ENCODE measurements around the gene TGIF1.
"Not testable (repeated sequence)": the region's sequence is repeated elsewhere in the genome, so short reads cannot be mapped to it uniquely, and the experiment has no call there.

The TGIF1 gene

DNA sequence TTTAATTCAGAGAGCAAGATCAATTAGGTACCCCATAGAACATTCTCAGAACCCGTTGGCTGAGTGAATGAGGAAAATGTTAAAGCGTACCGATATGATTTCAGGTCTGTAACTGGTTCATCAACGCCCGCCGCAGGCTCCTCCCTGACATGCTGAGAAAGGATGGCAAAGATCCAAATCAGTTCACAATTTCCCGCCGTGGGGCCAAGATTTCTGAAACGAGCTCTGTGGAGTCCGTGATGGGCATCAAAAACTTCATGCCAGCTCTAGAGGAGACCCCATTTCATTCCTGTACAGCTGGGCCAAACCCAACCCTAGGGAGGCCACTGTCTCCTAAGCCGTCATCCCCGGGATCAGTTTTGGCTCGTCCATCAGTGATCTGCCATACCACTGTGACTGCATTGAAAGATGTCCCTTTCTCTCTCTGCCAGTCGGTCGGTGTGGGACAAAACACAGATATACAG lies 7.3 kb downstream of the TGIF1 start:
- no peak for DNase-seq

DNA sequence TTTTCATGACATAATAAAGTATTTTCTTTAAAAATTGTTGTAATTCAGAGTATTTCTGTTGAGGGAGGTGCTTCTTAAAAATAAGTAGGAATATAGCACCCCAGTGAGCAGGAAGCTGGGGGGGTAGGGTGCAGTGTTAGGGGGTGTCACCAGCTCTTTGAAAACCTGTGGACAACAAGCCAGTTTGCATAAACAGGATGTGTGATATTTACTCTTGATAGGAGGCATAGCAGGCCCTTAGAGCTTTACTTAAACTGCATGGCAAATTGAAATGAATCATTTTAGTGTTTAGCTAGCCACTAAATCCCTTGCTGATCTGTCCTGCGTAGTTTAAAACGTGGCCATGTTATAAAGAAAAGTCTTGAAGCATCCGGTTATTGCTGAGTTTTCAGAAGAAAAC lies 8.4 kb downstream of the TGIF1 start:
- DNase-seq: no peak

DNA sequence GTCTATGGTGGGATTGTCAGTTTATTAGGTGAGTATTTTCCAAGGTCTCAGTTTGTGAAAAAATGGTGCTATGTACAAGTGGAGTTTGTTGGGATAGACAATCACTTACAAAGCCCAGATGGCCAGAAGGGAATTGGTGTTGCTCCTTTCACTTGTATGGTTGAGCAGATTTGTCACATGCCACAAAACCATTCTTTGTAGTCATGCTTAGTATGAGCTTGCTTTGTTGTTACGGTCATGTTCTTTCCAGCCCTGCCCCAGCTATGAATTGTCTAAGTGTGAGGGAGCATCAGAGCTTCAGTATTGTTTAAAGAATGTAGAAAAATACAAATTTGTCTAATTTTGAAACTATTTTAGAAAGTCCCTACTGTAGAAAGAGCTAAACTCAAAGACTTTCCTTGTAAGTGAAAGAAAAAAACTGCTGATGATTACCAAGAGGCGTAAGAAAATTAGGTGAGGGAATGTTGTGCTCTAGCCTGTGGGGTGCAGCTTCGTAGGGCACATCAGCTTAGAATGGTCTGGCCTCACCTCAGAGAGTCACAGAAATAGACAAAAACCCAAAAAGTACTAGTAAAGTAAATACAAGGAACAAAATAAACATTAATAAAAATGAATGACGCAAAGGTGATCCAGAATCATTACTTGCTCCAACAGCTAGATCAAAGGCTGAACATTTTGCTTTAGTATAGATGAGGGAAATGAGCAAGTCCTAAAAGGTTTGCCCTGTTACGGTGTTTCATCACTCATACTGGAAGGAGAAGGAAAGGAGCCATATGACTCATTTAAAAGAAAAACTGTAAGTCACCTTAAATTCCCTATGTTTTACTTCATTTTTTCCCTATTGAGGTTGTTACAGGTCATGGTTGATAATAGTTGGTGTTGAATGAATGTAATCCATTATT lies 9.2 kb downstream of the TGIF1 start:
- DNase-seq: no peak

DNA sequence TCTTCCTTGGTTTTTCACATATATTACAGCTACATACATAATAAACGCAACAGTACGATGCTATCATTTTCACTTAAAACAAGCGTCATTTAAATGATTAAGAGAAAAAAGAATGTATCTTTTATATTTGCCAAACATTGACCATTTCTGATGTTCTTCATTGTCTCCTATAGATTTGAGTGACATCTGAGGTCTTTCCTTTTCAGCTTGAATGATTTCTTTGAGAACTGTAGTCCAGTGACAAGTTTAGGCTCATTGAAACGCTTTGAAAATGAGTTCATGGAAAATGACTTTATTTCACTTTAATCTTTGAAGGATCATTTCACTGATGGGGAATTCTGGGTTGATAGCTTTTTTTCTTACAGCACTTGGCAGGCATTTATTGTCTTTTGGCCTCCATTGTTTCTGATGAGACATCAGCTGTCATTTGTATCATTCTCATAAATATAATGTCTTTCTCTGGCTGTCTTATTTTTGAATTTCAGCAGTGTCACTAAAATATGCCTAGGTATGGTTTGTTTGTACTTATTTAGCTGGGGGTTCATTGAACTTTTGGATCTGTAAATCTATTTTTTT lies 10.9 kb downstream of the TGIF1 start:
- DNase-seq: no peak

DNA sequence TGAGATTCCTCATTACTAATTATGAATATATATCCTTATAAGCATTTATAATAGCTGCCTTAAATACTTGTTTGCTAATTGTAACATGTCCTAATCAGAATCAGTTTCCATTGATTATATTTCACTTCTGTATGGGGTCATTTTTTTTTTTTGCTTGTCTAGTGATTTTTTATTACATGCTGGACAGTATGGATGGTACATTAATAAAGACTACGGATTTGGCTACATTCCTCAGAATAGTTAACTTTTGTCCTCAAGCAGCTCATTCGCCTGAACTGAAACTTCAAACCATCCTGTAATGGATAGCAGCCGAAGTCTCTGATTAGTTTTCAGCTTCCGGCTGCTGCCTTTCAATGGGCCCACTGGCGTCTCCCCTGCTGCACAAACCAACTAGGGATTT lies 11.7 kb downstream of the TGIF1 start:
- no peak for DNase-seq

DNA sequence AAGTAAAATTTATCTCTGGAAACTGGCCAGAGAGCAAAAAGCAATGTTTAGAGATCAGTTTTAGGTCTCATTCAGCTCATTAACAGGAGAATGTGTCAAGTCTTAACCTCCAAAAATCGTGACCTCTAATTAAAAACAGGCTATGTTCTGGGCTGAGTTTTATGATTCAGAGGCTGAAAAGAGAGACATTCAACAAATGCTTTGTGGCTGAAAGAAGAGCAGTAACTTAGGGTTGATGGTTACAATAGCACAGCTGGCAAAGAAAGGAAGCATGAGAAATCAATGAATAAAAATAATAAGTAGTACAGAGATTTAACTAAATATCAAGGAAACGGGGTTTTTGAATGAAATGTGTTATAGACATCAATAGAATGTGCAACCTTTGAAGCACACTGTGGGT lies 13.1 kb downstream of the TGIF1 start:
- no peak for DNase-seq

DNA sequence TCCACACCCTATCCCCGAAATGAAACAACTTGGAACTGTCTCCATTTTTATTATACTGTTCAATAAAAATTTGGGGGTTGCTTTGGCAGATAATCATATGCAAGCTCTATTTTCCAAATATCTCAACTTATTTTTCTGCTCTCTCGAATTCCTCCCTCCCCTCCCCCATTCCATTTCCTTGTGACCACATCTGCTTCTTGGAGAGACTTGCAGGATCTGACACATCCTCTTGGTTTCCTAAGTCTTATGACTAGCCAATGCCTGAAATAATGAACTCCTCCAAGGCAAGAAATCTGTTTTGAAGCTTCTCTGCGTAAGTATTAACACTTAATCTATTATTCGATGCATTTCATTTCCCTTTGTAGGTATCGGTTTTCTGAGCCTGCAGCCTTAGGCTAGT lies 16.1 kb downstream of the TGIF1 start:
- no peak for DNase-seq

DNA sequence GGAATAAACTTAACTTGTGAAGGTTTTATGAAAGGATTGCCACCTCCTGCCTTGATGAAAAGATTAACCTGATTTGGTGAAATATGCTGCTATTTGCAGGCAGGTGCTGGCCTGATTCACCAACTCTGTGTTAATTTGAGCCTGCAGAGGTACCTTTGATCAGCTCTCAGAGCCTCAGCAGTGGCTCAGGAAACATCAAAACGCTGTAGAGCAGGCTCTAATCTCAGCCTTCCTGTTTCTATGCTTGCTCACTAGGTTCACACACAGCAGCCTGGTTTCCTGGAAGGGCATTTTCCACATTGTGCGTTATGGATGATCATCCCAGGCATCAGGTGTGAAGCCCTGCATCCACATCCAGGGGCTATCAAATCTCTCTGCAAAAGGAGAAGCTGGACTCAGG lies 16.9 kb downstream of the TGIF1 start:
- no peak for DNase-seq

DNA sequence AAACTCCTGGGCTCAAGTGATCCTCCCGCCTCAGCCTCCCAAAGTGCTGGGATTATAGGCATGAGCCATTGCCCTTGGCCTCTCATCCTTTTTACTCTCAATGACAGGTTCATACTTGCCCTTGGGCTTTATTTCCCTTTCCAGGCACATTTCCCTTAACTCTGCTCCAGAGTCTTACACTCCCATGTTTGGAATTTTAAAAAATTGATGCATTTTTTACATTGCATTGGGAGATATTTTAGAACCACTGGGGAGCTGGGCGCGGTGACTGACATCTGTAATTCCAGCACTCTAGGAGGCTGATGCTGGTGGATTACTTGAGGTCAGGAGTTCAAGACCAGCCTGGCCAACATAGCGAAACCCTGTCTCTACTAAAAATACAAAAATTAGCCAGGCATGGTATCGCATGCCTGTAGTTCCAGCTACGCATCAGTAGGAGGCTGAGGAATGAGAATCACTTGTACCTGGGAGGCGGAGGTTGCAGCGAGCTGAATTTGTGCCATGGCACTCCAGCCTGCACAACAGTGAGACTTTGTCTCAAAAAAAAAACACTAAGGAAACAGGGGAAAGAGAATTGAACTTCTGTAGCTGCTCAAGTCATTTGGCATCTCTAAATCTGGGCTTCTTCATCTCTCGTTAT lies 18.2 kb downstream of the TGIF1 start:
- no peak for DNase-seq

DNA sequence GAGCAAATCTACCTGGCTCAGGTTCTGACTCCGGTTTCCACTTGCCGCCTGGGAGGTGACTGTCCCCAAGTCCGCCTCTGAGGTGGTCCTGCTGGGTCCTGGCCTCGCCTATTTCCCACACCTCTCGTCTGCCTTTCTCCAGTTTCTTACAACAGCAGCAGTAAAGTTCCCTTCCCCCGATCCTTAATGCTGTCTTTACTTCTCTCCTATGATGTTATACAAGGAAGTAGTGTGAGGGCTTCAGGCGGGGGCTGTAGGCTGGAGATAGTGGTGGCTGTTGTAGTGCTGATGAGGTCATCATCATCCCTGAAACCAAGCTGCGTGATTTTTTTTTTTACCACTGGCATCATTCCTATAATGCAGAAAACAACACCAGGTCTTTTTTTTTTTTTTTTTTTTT lies 18.9 kb downstream of the TGIF1 start:
- no peak for DNase-seq

DNA sequence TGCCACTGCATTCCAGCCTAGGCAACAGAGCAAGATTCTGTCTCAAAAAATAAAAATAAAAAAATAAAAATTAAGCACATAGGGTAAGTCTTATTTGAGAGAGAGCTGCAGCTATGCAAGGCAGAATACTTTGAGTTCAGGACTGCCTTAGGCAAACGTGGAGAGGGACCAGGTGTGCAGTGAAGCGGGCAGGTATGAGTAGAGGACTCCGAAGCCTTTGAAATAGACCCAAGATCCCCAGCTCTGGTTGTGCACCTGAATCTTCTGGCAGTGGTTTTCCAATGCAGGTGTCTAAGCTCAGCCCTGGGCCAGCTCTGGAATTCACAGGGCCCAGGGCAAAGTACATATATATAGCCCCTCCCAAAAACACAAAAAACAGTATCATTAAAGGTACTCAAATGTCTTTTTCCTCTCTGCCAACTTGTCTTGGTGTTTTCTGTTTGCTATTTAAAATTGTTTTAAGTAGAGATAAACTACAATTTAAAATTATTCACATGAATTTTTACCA lies 21.2 kb downstream of the TGIF1 start:
- DNase-seq: no peak

DNA sequence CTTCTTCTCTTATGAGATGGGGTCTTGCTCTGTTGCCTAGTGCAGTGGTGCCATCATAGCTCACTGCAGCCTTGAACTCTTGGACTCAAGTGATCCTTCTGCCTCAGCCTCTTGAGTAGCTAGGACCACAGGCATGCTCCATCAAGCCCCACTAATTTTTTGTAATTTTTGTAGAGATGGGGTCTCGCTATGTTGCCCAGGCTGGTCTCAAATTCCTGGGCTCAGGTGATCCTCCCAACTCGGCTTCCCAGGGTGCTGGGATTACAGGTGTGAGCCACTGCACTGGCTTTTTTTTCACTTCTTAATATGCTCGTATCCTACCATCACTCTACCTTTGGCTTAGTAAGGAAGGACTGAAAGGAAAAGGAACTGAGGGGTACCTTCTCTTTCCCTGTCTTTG lies 22.1 kb downstream of the TGIF1 start:
- DNase-seq: not testable (repeated sequence)

DNA sequence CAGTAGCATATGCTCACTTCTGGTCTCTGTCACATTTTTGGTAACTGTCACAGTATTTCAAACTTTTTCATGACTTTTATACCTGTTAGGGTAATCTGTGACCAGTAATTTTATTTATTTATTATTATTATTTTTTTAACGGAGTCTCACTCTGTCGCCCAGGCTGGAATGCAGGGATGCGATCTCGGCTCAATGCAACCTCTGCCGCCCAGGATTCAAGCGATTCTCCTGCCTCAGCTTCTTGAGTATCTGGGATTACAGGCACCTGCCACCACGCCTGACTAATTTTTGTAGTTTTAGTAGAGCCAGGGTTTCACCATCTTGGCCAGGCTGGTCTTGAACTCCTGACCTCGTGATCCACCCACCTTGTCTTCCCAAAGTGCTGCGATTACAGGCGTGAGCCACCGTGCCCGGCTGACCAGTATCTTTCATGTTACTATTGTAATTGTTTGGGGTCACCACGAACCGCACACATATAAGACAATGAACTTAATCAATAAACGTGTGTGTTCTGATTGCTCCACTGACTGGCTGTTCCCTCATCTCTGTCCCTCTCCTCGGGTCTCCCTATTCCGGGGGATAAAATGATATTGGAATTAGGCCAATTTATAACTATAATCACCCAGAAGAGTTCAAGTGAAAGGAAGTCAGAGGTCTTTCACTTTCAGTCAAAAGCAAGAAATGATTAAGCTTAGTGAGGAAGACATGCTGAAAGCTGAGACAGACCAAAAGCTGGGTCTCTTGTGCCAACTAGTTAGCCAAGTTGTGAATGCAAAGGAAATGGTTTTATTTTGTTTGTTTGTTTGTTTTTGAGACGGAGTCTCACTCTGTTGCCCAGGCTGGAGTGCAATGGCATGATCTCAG lies 22.9 kb downstream of the TGIF1 start:
- no peak for DNase-seq

DNA sequence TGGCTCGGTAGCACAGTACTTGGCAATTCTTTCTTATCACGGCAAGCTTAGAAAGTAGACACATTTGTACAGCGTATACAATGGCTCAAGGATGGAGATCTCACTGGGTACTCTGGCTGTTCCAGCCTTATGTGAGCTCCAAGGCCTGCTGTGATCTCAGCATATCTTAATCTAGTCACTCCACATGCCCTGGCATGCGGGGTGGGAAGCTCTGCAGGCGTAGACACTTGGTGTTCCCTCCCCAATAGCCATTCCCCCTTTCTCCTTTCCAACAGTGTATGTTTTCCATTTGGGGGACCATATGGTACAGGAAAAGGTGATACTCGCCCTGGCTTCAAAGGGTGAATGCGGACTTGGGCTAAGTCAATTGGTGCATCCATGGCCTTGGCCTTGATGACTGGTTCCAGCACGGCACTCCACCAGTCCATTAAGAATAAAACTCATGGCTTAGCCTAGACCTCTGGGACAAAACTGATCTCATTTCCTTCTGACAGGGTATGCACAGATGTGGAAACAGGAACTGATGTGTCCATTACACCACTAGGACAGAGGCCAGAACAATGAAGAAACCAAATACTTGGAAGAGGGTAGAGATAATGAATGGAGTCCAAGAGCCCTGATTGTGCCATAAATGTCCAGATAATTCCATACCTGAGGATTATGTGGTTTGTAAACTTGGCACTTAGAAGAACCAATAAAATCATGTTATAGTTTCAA lies 28.4 kb downstream of the TGIF1 start:
- DNase-seq: no peak

DNA sequence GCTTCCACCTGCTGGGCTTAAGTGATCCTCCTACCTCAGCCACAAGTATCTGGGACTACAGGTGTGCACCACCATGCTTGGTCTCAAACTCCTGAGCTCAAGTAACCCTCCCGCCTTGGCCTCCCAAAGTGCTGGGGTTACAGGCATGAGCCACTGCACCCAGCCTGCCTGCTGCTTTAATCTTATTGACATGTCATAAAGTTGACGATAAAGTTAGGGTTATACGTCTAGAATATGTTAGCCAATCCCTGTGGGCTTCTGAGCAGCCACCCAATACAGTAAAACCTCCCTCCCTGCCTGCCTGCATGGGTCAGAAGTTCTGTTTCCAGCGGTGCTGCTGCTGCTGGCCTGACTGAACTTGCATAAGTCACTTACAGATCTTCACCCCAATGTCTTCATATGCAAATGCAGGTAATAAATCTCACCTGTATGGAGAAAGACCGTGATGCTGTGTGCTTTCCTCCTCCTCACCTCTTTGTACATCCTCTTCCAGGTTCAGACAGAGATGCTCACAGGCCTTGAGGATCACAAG lies 30.1 kb downstream of the TGIF1 start:
- no peak for DNase-seq

DNA sequence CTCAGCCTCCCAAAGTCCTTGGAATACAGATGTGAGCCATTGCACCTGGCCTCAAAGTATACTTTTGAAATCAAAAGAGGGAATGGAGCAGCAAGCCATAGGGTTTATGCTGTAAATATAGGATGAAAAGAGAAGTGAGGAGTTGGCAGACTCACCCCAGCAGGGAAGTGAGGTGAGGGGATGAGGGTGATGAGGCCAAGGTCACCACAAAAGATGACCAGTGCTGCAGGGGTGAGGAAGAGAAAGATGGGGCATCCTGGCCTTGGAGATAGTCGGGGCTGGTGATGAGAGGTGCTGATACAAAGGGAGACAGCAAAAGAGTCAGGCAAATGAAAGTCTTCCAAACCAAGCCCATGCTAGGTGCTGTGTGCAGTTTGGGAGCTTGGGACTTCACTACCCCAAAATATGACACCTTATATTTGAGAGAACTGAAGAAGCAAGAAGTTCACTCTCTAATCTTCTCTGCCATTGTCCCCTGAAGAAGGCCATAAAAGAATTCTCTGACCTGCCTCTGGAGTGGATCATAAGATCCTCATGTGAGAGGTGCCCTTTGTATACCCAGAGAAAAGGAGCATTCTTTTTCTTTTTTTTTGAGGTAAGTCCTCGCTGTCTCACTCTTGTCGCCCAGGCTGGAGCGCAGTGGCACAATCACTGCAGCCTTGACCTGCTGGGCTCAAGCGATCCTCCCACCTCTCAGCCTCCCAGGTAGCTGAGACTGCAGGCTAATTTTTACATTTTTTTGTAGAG lies 31.0 kb downstream of the TGIF1 start:
- no peak for DNase-seq

DNA sequence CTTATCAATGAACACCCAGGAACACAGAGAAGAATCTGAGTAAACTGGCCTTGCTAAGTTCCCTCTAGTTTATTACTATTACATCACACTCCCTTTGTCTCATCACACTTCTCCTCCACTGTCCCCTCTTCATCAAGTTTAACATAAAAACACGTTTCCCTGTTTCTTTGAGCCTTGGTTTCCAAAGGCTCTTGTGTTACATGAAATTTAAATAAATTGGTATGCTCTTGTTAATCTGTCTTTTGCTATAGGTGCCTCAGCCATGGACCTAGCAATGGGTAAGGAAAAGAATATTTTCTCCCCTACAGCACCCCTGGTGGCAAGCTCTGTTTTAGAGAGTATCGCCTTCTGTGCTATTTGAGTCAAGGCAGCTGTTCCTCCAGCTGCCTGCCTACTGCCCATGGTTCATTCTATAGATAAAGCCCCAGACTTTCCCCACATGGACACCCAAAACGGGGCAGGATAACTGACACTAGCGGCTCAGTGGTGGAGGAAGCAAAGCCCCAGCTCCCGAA lies 31.8 kb downstream of the TGIF1 start:
- peak; percentile 63 for DNase-seq

DNA sequence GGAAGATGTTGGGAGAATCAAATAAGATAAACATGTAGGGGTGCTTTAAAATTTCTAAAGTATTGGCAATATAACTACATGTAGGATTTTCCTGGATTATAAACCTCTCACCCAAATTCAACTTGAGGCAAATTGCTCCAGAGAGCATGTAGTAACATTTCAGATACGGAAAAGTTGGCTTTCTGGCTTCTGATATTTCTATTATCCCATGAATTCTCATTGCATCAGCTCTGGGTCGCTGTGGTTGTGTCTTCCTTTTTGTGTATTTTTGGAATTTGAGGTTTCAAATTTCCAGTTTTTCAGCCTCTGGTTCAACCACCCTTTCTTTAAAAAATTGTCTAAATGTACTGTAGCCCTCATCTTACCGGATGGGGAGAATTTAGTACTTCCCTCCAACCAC lies 32.3 kb downstream of the TGIF1 start:
- no peak for DNase-seq

DNA sequence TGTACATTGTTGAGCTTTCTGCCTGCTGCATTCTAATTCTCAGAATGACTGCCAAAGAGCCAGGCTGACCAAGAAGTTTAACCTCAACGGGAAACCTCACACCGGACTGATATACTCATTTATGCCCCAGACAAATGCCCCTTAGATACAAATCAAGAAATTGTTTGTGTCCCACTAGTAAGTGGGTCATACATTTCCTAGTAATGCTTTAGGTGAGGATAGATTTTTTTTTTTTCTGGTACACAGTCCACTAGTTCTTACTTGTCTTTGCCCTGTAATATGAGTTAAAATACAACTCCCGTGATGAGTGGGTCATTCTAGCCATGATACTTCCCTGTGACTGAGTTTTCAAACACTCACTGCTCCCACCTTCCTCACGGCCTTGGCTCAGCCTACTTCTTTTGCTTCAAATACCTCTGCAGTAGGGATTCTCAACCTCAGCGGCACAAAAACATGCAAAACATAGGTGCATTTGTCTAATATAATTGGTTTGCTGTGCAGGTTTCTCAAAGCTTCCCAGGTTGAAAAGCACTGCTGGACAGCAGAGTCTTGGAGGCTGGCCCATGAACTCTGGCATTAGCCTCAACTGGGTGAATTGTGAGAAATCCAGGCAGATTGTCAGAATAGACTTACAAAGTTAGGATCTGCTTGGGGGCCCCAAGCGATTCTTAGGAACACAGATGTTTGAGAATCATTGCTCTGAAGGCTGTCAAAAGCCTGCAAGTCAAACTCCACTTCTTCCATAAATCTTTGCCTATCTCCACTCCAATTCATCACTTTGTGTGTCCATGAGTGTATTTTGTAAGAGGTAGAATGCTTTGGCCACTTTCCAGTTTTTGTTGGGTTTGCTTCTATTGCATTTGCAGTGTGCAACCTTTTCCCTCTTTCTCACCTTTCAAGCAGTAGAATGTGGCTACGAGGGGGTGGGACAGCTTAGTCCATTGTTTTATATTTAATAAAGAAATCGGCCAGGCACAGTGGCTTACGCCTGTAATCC lies 35.5 kb downstream of the TGIF1 start:
- DNase-seq: no peak

DNA sequence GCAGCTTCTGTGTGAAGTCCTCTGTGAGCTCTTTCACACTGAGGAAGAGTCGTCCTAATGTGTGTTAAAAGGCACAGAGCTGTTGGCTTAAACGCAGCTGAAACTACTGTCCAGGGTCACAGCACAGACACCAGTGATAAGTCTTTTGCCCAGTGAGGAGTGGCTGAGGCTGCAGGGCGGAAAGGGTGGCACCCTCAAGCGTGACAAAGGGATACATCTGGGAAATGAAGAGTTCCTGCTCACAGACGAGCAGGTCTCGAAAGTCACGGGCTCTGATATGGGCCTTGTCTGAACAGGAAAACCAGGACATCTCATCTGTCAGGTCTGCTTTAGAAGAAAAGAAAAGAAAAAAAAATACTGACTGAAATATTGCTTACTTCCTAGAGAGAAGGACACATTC lies 36.5 kb downstream of the TGIF1 start:
- peak; percentile 49 for DNase-seq
